ENCODE data around the gene LILRA5. TPM values are rescaled to one million over a fixed set of nuclear protein-coding genes. Genes with fewer than 3 reads are reported as not detected.

Gene LILRA5
- total RNA-seq, 1 donor from 2014 or later, result not detected

GRCh38 chr19:54268936-54269335 lies 44.0 kb downstream of the LILRA5 start:
- TF ChIP-seq, protein P1, sequence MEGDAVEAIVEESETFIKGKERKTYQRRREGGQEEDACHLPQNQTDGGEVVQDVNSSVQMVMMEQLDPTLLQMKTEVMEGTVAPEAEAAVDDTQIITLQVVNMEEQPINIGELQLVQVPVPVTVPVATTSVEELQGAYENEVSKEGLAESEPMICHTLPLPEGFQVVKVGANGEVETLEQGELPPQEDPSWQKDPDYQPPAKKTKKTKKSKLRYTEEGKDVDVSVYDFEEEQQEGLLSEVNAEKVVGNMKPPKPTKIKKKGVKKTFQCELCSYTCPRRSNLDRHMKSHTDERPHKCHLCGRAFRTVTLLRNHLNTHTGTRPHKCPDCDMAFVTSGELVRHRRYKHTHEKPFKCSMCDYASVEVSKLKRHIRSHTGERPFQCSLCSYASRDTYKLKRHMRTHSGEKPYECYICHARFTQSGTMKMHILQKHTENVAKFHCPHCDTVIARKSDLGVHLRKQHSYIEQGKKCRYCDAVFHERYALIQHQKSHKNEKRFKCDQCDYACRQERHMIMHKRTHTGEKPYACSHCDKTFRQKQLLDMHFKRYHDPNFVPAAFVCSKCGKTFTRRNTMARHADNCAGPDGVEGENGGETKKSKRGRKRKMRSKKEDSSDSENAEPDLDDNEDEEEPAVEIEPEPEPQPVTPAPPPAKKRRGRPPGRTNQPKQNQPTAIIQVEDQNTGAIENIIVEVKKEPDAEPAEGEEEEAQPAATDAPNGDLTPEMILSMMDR (IDR thresholded peaks at IDR 0.05; ENCODE audit: partially characterized antibody, unreplicated experiment), result no peak
- no peaks in the 10 kb centered on the region for H3K36me3 Mint-ChIP-seq (ENCODE audit: unreplicated experiment)
- DNase-seq, result no peak
- no peak overlapping the region for H3K4me3 Mint-ChIP-seq (ENCODE audit: unreplicated experiment)
- H3K4me1 Mint-ChIP-seq (ENCODE audit: low read depth, unreplicated experiment), result peaks cover 4% of the 10 kb centered on the region
- H3K27me3 Mint-ChIP-seq (ENCODE audit: unreplicated experiment), result peaks cover 2% of the 10 kb centered on the region
- H3K9me3 Mint-ChIP-seq (ENCODE audit: unreplicated experiment), result peaks cover 4% of the 10 kb centered on the region
- H3K27ac Mint-ChIP-seq (ENCODE audit: unreplicated experiment), result no peak overlapping the region

DNA sequence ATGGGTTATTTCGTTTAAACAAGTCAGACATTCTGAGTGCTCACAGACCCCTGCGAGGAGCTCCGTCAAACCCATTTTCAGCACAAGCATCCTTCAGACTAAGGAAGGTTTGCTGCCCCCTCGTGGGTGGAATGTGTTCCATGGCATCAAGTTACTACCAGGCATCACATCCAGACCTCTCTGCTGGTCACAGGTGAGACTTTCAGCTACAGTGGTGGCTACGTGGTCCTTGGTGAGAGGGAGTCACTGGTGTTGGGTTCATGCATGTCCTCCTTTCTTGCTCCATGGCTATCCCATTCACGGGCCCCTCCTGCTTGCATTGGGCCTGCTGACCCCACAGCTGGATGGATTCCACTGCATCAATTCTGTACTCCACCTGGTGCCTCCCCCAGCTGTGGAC lies 46.8 kb downstream of the LILRA5 start:
- Mint-ChIP-seq H3K27ac (ENCODE audit: unreplicated experiment) (no peak overlapping the region), H3K4me1 (ENCODE audit: low read depth, unreplicated experiment) (peaks cover 2% of the 10 kb centered on the region), H3K4me3 (ENCODE audit: unreplicated experiment) (no peak overlapping the region), H3K36me3 (ENCODE audit: unreplicated experiment) (no peaks in the 10 kb centered on the region), H3K27me3 (ENCODE audit: unreplicated experiment) (peaks cover 2% of the 10 kb centered on the region), H3K9me3 (ENCODE audit: unreplicated experiment) (peaks cover 4% of the 10 kb centered on the region)
- DNase-seq, result peak; percentile 91
- TF ChIP-seq, protein P1 (IDR thresholded peaks at IDR 0.05; ENCODE audit: partially characterized antibody, unreplicated experiment), result peak; percentile 94

- no peak overlapping the region for H3K4me3 Mint-ChIP-seq (ENCODE audit: unreplicated experiment)
- H3K27me3 Mint-ChIP-seq (ENCODE audit: unreplicated experiment), result peaks cover 2% of the 10 kb centered on the region
- TF ChIP-seq, protein P1 (IDR thresholded peaks at IDR 0.05; ENCODE audit: partially characterized antibody, unreplicated experiment), result no peak
Measured at GRCh38 chr19:54262470-54262869, 50.5 kb downstream of the LILRA5 start.

GRCh38 chr19:54262066-54262465 lies 50.9 kb downstream of the LILRA5 start:
- Mint-ChIP-seq H3K4me3 (ENCODE audit: unreplicated experiment) (no peak overlapping the region), H3K36me3 (ENCODE audit: unreplicated experiment) (no peaks in the 10 kb centered on the region), H3K27me3 (ENCODE audit: unreplicated experiment) (peaks cover 2% of the 10 kb centered on the region), H3K27ac (ENCODE audit: unreplicated experiment) (no peak overlapping the region), H3K9me3 (ENCODE audit: unreplicated experiment) (peaks cover 2% of the 10 kb centered on the region), H3K4me1 (ENCODE audit: low read depth, unreplicated experiment) (no peaks in the 10 kb centered on the region)
- TF ChIP-seq, protein P1 (IDR thresholded peaks at IDR 0.05; ENCODE audit: partially characterized antibody, unreplicated experiment), result no peak
- no peak for DNase-seq

More at GRCh38 chr19:54262470-54262869, 50.5 kb downstream of the LILRA5 start:
- peaks cover 2% of the 10 kb centered on the region for H3K9me3 Mint-ChIP-seq (ENCODE audit: unreplicated experiment)
- no peaks in the 10 kb centered on the region for H3K36me3 Mint-ChIP-seq (ENCODE audit: unreplicated experiment)
- H3K4me1 Mint-ChIP-seq (ENCODE audit: low read depth, unreplicated experiment), result no peaks in the 10 kb centered on the region
- no peak for DNase-seq
- H3K27ac Mint-ChIP-seq (ENCODE audit: unreplicated experiment), result no peak overlapping the region

GRCh38 chr19:54257116-54257480 lies 55.9 kb downstream of the LILRA5 start, which contains the start of gene LILRB5:
Gene LILRB5 (minus strand): TSS chr19:54257273. CDS start chr19:54257193, 80 bp downstream.
- DNase-seq, result no peak
- Mint-ChIP-seq H3K4me1 (ENCODE audit: low read depth, unreplicated experiment) (peaks cover 4% of the 10 kb centered on the region), H3K36me3 (ENCODE audit: unreplicated experiment) (no peaks in the 10 kb centered on the region), H3K9me3 (ENCODE audit: unreplicated experiment) (peaks cover 5% of the 10 kb centered on the region), H3K27ac (ENCODE audit: unreplicated experiment) (no peak within 1 kb of the TSS), H3K27me3 (ENCODE audit: unreplicated experiment) (peaks cover 8% of the 10 kb centered on the region), H3K4me3 (ENCODE audit: unreplicated experiment) (no peak within 1 kb of the TSS)
- TF ChIP-seq, protein P1 (IDR thresholded peaks at IDR 0.05; ENCODE audit: partially characterized antibody, unreplicated experiment), result no peak

Small RNA genes lying within 50 kb of the gene (microRNA-seq; reads per million reads assigned to microRNA genes)
- not detected for gene MIR4752 (ENCODE audit: unreplicated experiment)

Other genes with a start within 250 kb of the LILRA5 start
- not detected for gene VSTM1, start 249.3 kb downstream of the LILRA5 start, total RNA-seq (ENCODE audit: unreplicated experiment)
- not detected for gene TARM1, start 231.8 kb downstream of the LILRA5 start, total RNA-seq (ENCODE audit: unreplicated experiment)
- gene OSCAR, start 212.4 kb downstream of the LILRA5 start, total RNA-seq (ENCODE audit: unreplicated experiment), result not detected
- 143 TPM for gene NDUFA3, start 210.3 kb downstream of the LILRA5 start, total RNA-seq (ENCODE audit: unreplicated experiment)
- 21.9 TPM for gene TFPT, start 197.5 kb downstream of the LILRA5 start, total RNA-seq (ENCODE audit: unreplicated experiment)
- gene PRPF31, start 197.4 kb downstream of the LILRA5 start, total RNA-seq (ENCODE audit: unreplicated experiment), result 55.5 TPM
- gene CNOT3, start 175.4 kb downstream of the LILRA5 start, total RNA-seq (ENCODE audit: unreplicated experiment), result 56.9 TPM
- 3.7 TPM for gene LENG1, start 153.4 kb downstream of the LILRA5 start, total RNA-seq (ENCODE audit: unreplicated experiment)
- gene TMC4, start 140.0 kb downstream of the LILRA5 start, total RNA-seq (ENCODE audit: unreplicated experiment), result not detected
- 62.0 TPM for gene MBOAT7, start 123.6 kb downstream of the LILRA5 start, total RNA-seq (ENCODE audit: unreplicated experiment)
- 44.8 TPM for gene TSEN34, start 121.9 kb downstream of the LILRA5 start, total RNA-seq (ENCODE audit: unreplicated experiment)
- gene RPS9, start 112.3 kb downstream of the LILRA5 start, total RNA-seq (ENCODE audit: unreplicated experiment), result 557 TPM
- gene LILRB3, start 90.2 kb downstream of the LILRA5 start, total RNA-seq (ENCODE audit: unreplicated experiment), result not detected
- not detected for gene LILRA6, start 70.4 kb downstream of the LILRA5 start, total RNA-seq (ENCODE audit: unreplicated experiment)
- 0.17 TPM for gene LILRB5, start 55.9 kb downstream of the LILRA5 start, total RNA-seq (ENCODE audit: unreplicated experiment)
- 0.54 TPM for gene LILRB2, start 32.1 kb downstream of the LILRA5 start, total RNA-seq (ENCODE audit: unreplicated experiment)
- gene LILRA4, start 26.0 kb upstream of the LILRA5 start, total RNA-seq (ENCODE audit: unreplicated experiment), result not detected
- not detected for gene LAIR1, start 51.8 kb upstream of the LILRA5 start, total RNA-seq (ENCODE audit: unreplicated experiment)
- gene TTYH1, start 102.3 kb upstream of the LILRA5 start, total RNA-seq (ENCODE audit: unreplicated experiment), result 2.9 TPM
- 278 TPM for gene LENG8, start 136.0 kb upstream of the LILRA5 start, total RNA-seq (ENCODE audit: unreplicated experiment)
- gene LENG9, start 150.6 kb upstream of the LILRA5 start, total RNA-seq (ENCODE audit: unreplicated experiment), result 4.7 TPM
- not detected for gene CDC42EP5, start 160.1 kb upstream of the LILRA5 start, total RNA-seq (ENCODE audit: unreplicated experiment)
- not detected for gene LAIR2, start 189.7 kb upstream of the LILRA5 start, total RNA-seq (ENCODE audit: unreplicated experiment)

Measured in glutamatergic neuron (in vitro differentiated cells).